MM.1S (cell line): ENCODE data around the gene CABLES1.

Experiments
- EZH2phosphoT487 ChIP-seq: fragments of 300-600 bp; sonication (generic); IDR thresholded peaks from 2 replicates; pipeline ENCODE4 v1.6.1; 2018; ENCODE audit warnings: antibody characterized with exemption, low read length
- TF ChIP-seq, protein P1 (sequence below): fragments of 300-600 bp; sonication (generic); IDR thresholded peaks from 2 replicates; pipeline ENCODE4 v1.5.1; 2016; ENCODE audit warnings: antibody characterized with exemption, low read length, mixed read lengths

DNA sequence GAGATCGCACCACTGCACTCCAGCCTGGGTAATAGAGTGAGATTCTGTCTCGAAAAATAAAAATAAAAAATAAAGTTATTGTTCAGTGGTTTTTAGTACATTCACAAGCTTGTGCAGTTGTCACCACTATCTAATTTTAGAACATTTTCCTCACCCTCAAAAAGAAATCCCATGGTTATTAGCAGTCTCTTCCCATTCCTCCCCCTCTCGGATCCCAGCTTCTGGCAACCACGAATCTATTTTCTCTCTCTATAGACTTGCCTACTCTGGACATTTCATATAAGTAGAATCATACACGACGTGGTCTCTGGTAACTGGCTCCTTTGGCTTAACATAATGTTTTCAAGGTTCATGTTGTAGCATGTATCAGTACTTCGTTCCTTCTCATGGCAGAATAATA, 38.6 kb downstream of the CABLES1 start:
- no peak for TF ChIP-seq EZH2phosphoT487
- TF ChIP-seq, protein P1, sequence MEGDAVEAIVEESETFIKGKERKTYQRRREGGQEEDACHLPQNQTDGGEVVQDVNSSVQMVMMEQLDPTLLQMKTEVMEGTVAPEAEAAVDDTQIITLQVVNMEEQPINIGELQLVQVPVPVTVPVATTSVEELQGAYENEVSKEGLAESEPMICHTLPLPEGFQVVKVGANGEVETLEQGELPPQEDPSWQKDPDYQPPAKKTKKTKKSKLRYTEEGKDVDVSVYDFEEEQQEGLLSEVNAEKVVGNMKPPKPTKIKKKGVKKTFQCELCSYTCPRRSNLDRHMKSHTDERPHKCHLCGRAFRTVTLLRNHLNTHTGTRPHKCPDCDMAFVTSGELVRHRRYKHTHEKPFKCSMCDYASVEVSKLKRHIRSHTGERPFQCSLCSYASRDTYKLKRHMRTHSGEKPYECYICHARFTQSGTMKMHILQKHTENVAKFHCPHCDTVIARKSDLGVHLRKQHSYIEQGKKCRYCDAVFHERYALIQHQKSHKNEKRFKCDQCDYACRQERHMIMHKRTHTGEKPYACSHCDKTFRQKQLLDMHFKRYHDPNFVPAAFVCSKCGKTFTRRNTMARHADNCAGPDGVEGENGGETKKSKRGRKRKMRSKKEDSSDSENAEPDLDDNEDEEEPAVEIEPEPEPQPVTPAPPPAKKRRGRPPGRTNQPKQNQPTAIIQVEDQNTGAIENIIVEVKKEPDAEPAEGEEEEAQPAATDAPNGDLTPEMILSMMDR = no peak
